Chondrocyte (in vitro differentiated cells): ENCODE data around the gene FBXL3. TPM values are rescaled to one million over a fixed set of nuclear protein-coding genes. Genes with fewer than 3 reads are reported as not detected.

Source experiments
- DNase-seq: peaks from one replicate; pipeline ENCODE4 v3.0.0; 2021; ENCODE audit warnings: mixed read lengths, low spot score
- H3K27ac Mint-ChIP-seq: one replicate; pipeline ENCODE4 v1.8.0; 2021; ENCODE audit warnings: mild to moderate bottlenecking, moderate library complexity, mixed read lengths; ENCODE audit not compliant: unreplicated experiment
- H3K27me3 Mint-ChIP-seq: 2 replicates; pipeline ENCODE4 v1.8.0; 2021; ENCODE audit warnings: low read depth, mixed read lengths
- H3K36me3 Mint-ChIP-seq: 2 replicates; pipeline ENCODE4 v1.8.0; 2021; ENCODE audit warnings: low read depth, mixed read lengths
- H3K4me1 Mint-ChIP-seq: 2 replicates; pipeline ENCODE4 v1.8.0; 2021; ENCODE audit warnings: low read depth, mild to moderate bottlenecking, mixed read lengths
- H3K4me3 Mint-ChIP-seq: one replicate; pipeline ENCODE4 v1.8.0; 2021; ENCODE audit warnings: mild to moderate bottlenecking, moderate library complexity, mixed read lengths; ENCODE audit not compliant: unreplicated experiment
- H3K9me3 Mint-ChIP-seq: 2 replicates; pipeline ENCODE4 v1.8.0; 2021; ENCODE audit warnings: low read depth, mixed read lengths
- total RNA-seq: library from RNA; stranded (reverse); gene quantifications from 3 replicates; pipeline ENCODE4 v1.2.1, GENCODE V29; 2021
- TF ChIP-seq, protein P1 (sequence below): fragments of 200-600 bp; sonication (generic); IDR thresholded peaks from 2 replicates; pipeline ENCODE4 v1.5.0; 2021; ENCODE audit warnings: antibody characterized with exemption, mild to moderate bottlenecking, moderate library complexity

FBXL3 gene
- total RNA-seq, 1 donor from 2014 or later, result 41.8 TPM

DNA sequence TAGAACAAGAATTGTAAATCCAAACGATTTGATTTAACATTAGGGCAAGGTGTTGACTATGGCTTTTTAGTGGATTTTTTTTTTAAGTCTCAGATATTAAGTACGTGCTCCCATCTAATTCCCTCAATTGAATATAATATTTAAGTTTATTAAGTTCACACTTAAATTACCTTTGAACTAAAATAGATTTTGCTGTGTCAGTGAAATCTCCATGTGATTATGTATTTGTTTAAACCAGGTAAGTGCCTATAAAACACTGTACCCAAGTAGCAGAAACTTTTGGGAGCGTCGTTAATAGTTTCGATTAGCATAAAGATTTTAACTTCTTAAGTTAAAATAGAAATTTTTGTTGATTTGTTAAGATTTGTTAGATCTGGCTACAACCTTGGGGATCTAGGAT lies 33.5 kb downstream of the FBXL3 start:
- peak overlapping the region; percentile 96 for H3K4me3 Mint-ChIP-seq
- peak overlapping the region; percentile 98 for H3K27ac Mint-ChIP-seq
- peaks cover 11% of the 10 kb centered on the region for H3K36me3 Mint-ChIP-seq
- H3K4me1 Mint-ChIP-seq, result peaks cover 27% of the 10 kb centered on the region
- no peaks in the 10 kb centered on the region for H3K27me3 Mint-ChIP-seq
- DNase-seq, result no peak
- H3K9me3 Mint-ChIP-seq, result no peaks in the 10 kb centered on the region
- TF ChIP-seq, protein P1, sequence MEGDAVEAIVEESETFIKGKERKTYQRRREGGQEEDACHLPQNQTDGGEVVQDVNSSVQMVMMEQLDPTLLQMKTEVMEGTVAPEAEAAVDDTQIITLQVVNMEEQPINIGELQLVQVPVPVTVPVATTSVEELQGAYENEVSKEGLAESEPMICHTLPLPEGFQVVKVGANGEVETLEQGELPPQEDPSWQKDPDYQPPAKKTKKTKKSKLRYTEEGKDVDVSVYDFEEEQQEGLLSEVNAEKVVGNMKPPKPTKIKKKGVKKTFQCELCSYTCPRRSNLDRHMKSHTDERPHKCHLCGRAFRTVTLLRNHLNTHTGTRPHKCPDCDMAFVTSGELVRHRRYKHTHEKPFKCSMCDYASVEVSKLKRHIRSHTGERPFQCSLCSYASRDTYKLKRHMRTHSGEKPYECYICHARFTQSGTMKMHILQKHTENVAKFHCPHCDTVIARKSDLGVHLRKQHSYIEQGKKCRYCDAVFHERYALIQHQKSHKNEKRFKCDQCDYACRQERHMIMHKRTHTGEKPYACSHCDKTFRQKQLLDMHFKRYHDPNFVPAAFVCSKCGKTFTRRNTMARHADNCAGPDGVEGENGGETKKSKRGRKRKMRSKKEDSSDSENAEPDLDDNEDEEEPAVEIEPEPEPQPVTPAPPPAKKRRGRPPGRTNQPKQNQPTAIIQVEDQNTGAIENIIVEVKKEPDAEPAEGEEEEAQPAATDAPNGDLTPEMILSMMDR, result no peak

DNA sequence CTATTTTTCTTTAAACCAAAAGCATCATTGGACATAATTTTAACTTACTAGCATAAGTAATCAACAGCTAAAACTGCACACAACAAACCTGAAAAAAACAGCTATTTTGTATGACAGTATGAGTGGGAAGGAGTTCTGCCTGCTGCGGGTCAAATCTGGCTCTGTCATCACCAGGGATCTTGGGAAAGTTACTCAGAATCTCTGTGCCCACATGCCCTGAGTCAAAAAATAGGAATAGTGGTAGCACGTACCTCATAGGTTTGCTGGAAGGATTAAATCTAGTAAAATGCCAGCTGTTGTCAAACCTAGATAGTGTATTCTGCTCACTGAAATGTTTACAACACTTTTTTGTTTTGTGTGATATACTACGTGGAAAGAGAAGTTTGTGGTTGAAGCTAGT lies 33.9 kb downstream of the FBXL3 start:
- Mint-ChIP-seq H3K27me3 (no peaks in the 10 kb centered on the region), H3K4me3 (peak overlapping the region; percentile 96), H3K4me1 (peaks cover 27% of the 10 kb centered on the region), H3K27ac (peak overlapping the region; percentile 98), H3K9me3 (no peaks in the 10 kb centered on the region), H3K36me3 (peaks cover 8% of the 10 kb centered on the region)
- no peak for DNase-seq
- TF ChIP-seq, protein P1, result no peak

DNA sequence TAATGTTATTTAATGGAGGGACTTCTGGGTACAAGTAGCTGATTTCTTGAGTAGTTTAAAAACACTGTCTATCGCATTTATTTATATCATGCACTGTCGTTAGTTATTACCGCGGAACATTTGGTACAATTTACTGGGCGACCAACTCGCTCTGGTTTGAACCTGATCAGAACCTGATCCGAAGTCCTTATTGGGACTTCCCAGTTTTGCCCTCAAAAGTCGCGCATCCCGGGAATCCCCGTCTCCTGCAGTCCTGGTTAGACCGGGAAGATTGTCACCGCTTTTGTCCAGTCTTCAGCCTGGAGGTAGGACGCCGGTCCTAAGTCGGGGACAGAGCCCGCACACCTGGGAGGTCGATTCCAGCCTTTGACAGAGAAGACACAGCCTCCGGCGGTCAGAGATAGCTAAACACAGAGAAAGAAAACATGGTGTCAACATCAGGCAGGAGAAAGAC lies 34.4 kb downstream of the FBXL3 start:
- peak overlapping the region; percentile 98 for H3K27ac Mint-ChIP-seq
- TF ChIP-seq, protein P1, result peak; percentile 3
- no peaks in the 10 kb centered on the region for H3K9me3 Mint-ChIP-seq
- no peaks in the 10 kb centered on the region for H3K27me3 Mint-ChIP-seq
- DNase-seq, result no peak
- H3K4me3 Mint-ChIP-seq, result peak overlapping the region; percentile 96
- peaks cover 8% of the 10 kb centered on the region for H3K36me3 Mint-ChIP-seq
- H3K4me1 Mint-ChIP-seq, result peaks cover 27% of the 10 kb centered on the region

DNA sequence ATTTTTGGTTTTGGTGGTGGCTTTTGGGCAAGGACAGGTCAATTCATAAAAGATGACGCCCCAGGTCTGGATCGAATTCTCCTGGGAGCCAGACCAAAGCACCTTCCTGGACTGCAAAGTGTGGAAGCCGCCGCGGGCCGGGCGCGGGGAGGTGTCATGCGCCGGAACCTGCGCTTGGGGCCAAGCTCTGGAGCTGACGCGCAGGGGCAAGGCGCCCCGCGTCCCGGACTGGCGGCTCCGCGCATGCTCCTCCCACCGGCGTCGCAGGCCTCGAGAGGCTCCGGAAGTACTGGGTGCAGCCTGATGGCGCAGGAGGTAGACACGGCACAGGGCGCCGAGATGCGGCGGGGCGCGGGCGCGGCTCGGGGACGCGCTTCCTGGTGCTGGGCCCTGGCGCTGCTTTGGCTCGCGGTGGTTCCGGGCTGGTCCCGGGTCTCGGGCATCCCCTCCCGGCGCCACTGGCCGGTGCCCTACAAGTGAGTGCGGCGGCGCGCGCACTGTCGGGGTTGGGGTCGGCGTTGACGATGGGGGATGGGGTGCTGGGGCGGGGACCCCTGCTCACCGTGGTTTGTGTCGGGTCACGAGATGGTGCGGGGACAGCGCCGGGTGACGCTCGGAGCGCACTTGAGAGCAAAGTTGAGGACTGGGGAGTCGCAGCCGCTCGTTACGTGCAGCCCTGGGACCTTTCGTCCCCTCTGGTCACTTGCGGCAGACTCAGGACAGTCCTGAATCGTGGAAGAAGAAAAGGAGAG lies 35.0 kb downstream of the FBXL3 start, which contains the start of gene CLN5:
CLN5 (plus strand) TSS at position 286 of the 752 bp plus-strand sequence; CDS start at position 304, 18 bp downstream.
- no peaks in the 10 kb centered on the region for H3K27me3 Mint-ChIP-seq
- H3K4me3 Mint-ChIP-seq, result peak within 1 kb of the TSS; percentile 96
- H3K27ac Mint-ChIP-seq, result peak within 1 kb of the TSS; percentile 98
- TF ChIP-seq, protein P1, result no peak
- peaks cover 7% of the 10 kb centered on the region for H3K36me3 Mint-ChIP-seq
- H3K4me1 Mint-ChIP-seq, result peaks cover 27% of the 10 kb centered on the region
- peak; percentile 97 for DNase-seq
- no peaks in the 10 kb centered on the region for H3K9me3 Mint-ChIP-seq

DNA sequence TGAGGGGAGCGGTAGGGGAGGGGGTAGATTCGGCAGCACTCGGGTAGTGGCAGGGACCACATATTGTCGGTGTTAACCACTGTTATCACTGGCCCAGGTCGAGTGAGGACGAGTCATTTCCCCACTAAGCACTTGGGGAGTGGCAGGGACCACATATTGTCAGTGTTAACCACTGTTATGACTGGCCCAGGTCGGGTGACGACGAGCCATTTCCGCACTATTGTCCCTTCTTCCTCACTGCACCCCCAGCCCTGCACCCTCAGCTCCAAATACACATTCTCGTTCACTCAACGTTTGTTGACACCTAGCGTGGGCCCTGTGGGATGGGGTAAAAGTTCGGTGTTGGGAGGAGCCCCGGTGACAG lies 35.5 kb downstream of the FBXL3 start:
- TF ChIP-seq, protein P1, result no peak
- Mint-ChIP-seq H3K27me3 (peaks cover 2% of the 10 kb centered on the region), H3K36me3 (peaks cover 2% of the 10 kb centered on the region), H3K9me3 (no peaks in the 10 kb centered on the region), H3K4me3 (peak overlapping the region; percentile 96), H3K4me1 (peaks cover 27% of the 10 kb centered on the region), H3K27ac (peak overlapping the region; percentile 96)
- DNase-seq, result no peak
